Neural cell (in vitro differentiated cells): ENCODE results near the gene SELENOV.

Experiments
- EP300 ChIP-seq: fragments of 450-650 bp; conservative IDR thresholded peaks from 2 replicates; pipeline ENCODE4 v1.6.1; 2014; ENCODE audit warnings: antibody characterized with exemption, mild to moderate bottlenecking, moderate library complexity; ENCODE audit not compliant: poor library complexity, severe bottlenecking
- EZH2 ChIP-seq: fragments of 200-600, 300-800 bp; shearing (Covaris generic), sonication (generic); IDR thresholded peaks from 2 replicates; pipeline ENCODE4 v1.6.1; 2014; ENCODE audit warnings: antibody characterized with exemption, low read length, borderline replicate concordance, mild to moderate bottlenecking; ENCODE audit not compliant: insufficient read depth, poor library complexity, severe bottlenecking
- POLR2AphosphoS5 ChIP-seq: IDR thresholded peaks from 2 replicates; pipeline ENCODE4 v1.6.1; 2012
- TF ChIP-seq, protein P1 (sequence below): fragments of 450-650 bp; IDR thresholded peaks from 2 replicates; pipeline ENCODE4 v1.5.1; 2014; ENCODE audit warnings: antibody characterized with exemption, mild to moderate bottlenecking, moderate library complexity; ENCODE audit not compliant: poor library complexity, severe bottlenecking
- TF ChIP-seq, protein P2 (sequence below): IDR thresholded peaks from 2 replicates; pipeline ENCODE4 v1.6.1; 2012; ENCODE audit warnings: borderline replicate concordance

DNA sequence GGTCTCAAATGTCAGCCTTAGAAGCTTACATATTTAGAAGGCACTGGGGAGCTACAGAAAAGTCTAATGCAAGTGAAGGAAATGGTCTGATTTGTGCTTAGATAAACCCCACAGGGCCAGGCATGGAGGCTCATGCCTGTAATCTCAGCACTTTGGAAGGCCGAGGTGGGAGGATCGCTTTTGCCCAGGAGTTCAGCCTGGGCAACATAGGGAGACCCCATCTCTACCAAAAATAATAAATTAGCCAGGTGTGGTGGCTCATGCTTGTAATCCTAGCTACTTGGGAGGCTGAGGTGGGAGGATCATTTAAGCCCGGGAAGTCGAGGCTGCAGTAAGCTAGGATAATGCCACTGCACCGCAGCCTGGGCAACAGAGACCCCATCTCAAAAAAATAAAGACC lies 18.9 kb upstream of the SELENOV start:
- no peak for TF ChIP-seq EZH2
- TF ChIP-seq, protein P1, sequence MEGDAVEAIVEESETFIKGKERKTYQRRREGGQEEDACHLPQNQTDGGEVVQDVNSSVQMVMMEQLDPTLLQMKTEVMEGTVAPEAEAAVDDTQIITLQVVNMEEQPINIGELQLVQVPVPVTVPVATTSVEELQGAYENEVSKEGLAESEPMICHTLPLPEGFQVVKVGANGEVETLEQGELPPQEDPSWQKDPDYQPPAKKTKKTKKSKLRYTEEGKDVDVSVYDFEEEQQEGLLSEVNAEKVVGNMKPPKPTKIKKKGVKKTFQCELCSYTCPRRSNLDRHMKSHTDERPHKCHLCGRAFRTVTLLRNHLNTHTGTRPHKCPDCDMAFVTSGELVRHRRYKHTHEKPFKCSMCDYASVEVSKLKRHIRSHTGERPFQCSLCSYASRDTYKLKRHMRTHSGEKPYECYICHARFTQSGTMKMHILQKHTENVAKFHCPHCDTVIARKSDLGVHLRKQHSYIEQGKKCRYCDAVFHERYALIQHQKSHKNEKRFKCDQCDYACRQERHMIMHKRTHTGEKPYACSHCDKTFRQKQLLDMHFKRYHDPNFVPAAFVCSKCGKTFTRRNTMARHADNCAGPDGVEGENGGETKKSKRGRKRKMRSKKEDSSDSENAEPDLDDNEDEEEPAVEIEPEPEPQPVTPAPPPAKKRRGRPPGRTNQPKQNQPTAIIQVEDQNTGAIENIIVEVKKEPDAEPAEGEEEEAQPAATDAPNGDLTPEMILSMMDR, result no peak
- no peak for TF ChIP-seq POLR2AphosphoS5
- TF ChIP-seq, protein P2, sequence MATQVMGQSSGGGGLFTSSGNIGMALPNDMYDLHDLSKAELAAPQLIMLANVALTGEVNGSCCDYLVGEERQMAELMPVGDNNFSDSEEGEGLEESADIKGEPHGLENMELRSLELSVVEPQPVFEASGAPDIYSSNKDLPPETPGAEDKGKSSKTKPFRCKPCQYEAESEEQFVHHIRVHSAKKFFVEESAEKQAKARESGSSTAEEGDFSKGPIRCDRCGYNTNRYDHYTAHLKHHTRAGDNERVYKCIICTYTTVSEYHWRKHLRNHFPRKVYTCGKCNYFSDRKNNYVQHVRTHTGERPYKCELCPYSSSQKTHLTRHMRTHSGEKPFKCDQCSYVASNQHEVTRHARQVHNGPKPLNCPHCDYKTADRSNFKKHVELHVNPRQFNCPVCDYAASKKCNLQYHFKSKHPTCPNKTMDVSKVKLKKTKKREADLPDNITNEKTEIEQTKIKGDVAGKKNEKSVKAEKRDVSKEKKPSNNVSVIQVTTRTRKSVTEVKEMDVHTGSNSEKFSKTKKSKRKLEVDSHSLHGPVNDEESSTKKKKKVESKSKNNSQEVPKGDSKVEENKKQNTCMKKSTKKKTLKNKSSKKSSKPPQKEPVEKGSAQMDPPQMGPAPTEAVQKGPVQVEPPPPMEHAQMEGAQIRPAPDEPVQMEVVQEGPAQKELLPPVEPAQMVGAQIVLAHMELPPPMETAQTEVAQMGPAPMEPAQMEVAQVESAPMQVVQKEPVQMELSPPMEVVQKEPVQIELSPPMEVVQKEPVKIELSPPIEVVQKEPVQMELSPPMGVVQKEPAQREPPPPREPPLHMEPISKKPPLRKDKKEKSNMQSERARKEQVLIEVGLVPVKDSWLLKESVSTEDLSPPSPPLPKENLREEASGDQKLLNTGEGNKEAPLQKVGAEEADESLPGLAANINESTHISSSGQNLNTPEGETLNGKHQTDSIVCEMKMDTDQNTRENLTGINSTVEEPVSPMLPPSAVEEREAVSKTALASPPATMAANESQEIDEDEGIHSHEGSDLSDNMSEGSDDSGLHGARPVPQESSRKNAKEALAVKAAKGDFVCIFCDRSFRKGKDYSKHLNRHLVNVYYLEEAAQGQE, result no peak
- no peak for TF ChIP-seq EP300
